Stimulated activated CD4-positive, alpha-beta T cell treated with anti-CD3 and anti-CD28 coated beads, TNF-alpha, amount 100 ng/mL, for 24 hours (primary cell): ENCODE results near the gene FBXL4.

Experiments used
- DNase-seq, 3 experiments: peaks; one replicate each; pipeline ENCODE4 v3.0.0-alpha.2; 2020; ENCODE audit warnings: low read depth in 3 of 3

Gene FBXL4

DNA sequence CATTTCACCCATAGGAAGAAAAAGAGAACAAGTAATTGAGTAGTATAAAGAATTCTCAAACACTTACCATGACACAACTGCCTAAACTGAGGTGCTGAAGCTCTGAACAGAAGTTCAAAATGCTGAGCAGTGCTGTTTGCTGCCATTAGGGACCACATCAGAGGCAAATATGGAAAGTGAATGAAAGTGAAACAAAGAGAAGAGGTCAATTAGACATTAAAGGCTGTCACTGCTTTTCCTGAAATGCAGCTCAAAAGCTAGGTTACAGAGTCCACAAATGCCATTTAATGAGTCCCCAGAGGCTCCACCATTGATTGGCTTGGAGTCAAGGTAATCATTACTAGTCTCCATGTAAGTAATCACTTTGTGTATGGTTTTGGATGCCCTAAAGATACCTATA, 67.3 kb downstream of the FBXL4 start:
- DNase-seq: no peak

GRCh38 chr6:98877250-98877649, 70.5 kb downstream of the FBXL4 start:
- DNase-seq: no peak

- DNase-seq: no peak
Observed at GRCh38 chr6:98875375-98875774, 72.4 kb downstream of the FBXL4 start.

- no peak for DNase-seq
Observed at GRCh38 chr6:98871821-98872220, 75.9 kb downstream of the FBXL4 start.

DNA sequence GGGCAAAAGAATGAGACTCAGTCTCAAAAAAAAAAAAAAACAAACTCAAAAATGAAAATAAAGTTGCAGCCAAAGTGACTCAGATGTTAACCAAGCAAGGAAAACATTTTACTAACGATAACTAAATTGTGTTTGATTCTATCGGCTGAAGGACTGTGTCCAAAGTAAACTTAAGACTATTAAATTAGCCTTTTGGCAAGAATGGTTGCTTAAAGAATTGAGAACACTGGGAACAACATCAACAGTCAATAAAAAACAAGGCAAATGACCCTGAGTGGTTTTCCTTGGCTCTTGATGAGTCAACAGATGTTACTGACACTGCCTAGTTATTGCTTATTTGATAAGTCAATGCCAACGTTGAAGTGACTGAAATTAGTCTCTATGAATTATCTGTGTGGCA, 76.7 kb downstream of the FBXL4 start:
- DNase-seq: no peak

- no peak for DNase-seq
Observed at GRCh38 chr6:98864497-98864896, 83.2 kb downstream of the FBXL4 start.

DNA sequence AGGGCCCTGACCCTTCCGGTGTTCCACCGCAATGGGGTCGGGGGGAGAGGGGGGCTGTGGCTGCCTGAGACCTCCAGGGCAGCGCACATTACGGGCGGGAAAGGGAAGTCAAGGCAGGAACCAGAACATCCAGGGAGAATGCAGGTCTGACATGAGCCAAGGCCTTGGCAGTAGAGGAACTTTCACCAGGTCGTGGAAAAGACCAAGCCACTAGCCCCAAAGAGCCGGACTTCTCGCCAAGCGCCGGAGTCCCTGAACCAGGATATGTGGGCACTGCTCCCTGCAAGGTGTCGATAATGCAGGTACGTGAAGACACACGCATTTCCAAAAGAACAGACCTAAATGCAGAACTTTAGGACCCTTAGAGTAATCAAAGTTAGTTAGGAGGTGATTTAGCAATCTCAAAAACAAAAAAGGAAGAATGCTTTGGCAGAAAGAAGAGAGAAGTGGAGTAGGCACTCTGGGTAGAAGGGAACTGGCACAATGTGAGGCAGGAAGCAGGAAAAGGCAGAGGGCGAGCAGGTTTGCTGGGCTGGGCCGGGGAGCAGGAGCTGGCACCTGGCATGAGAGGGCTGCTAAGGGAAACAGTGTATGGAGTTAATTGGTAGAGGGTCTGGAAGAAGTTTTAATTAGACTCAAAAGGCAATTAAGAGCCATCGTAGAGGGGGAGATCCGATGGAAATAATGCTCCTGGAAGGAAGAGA, 99.1 kb downstream of the FBXL4 start:
- no peak for DNase-seq

DNA sequence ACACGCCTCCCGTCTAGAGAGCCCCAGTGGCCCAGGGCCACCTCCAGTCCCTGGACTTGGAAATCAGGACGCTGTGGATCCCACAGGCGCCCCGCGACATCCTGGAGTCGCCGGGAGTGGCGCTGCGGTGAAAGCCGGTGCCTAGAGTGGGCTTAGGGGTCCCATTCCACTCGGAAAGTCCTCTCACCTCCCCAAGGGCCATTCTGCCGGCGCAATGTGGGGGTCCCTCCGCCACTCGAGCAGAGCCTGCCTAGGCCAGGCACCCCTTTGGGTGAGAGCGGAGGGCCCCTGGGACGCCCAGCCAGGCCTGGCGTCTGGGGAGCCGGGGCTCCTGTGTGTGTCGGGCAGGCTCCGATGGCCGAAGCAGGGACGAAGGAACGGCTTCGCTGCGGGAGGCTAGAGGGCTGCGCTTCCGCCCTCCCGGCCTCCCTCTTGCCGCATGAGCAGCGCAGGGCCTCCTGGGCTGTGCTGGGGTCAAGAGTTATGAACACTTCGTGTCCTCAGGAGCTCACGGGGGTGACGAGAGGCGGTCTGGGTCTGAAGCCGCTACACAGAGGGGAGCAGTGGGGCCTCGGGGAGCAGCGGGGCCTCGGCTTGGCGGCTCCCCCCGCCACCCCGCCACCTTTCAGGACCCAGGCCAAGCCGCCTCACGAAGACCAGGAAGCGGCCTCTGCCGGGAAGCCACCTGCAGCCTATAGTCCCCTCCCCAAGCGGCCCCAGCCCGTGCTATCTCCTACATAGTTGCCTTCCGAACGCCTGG, 99.8 kb downstream of the FBXL4 start:
- DNase-seq: no peak

DNA sequence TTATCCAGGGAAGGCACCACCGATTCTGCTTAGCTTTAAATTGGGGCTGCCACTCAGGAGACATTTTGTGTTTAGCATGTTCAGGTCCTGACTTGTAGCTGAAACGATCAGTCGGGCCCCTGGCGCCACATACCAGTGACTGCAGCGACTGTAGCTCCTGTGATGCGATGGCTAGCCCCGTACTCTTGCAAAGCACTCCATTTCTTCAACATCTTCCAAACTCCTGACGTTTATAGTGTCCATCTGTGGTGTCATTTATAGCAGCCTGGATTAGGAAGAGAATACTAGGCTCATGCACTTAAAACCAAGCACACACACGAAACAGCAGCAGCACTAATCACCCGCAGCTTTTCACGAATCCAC, 100.3 kb downstream of the FBXL4 start:
- no peak for DNase-seq

GRCh38 chr6:98846021-98846380, 101.7 kb downstream of the FBXL4 start:
- no peak for DNase-seq

DNA sequence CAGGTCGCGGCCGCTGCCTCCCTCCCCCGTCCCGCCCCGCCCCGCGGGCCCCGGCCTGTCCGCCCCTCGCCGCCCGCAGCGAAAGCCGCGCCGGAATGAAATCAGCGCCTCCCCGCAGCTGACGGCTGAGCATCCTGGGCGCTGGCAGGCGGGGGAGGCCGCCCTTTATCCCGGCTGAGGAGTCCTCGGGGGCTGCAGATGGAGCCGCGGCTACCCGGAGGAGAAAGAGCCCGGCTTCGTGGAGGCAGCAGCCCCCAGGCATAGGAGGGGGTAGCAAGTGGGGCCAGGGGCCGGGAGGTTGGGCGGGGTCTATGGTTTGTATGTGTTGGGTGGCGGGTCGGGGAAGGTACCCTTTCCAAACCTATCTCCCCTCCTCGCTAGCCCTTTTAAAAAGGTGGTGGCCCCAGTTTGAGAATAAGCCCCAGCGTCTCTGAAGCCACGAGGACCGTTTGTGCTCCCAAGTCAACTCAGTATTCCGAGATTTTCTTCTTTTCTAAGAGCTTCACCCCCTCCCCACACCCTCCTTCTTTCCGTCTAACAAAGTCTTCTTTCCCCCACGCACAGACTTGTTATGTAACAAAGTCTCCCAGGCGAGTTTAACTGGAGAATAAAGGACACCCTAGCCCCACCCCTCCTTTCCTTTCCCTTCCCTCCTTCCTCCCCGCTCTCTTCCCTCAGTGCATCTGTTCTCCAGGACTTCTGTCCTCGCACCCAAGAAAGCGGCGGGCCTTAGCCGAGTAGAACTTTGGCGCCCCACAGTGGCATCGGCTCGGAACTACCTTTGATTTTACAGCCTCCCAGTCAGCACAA, 102.3 kb downstream of the FBXL4 start:
- DNase-seq: peak; percentile 47 to 70 (median 48)

DNA sequence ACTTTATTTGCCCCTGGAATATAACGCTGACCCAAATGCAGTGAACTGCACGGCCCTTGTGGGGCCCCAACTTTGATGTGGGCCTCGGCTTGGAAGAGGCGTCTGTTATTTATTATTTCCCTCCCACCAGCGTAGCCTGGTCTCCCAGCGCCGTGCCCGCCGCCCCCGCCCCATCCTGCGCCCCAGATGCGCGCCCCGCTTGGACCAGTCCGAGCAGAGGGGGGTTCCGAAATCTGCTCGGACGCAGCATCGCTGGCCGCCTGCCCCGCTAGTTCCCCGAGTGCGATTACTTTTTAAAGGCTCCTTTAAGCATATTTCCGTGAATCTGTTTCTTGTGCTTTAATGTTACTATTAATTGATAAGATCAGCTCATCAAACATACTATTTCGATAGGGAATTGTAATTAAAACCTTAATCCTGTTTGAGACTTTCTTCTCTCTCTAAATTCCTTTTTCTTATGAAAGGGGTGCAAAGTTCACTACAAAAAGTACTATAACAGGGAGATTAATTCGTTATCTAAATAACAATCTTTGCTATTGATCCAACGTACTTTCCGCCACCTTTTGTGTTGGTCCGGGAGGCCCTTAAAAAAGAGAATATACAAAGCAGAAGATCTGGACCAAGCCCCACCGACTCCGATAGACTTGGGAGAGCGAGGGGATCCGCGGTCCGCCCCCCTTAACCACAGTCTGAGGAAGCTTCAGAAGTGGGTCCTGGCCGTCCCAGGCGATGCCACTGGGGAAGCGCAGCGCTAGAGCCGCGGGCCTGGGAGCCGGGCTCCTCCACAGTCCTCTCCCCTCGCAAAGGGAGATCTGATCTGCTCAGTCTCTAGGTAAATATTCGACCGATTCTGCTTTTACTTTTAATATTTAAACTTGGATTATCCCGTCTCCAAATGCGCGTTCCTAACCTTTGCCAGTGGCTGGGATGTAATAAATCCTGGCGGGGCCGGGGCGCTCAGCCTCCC, 103.2 kb downstream of the FBXL4 start:
- no peak for DNase-seq

DNA sequence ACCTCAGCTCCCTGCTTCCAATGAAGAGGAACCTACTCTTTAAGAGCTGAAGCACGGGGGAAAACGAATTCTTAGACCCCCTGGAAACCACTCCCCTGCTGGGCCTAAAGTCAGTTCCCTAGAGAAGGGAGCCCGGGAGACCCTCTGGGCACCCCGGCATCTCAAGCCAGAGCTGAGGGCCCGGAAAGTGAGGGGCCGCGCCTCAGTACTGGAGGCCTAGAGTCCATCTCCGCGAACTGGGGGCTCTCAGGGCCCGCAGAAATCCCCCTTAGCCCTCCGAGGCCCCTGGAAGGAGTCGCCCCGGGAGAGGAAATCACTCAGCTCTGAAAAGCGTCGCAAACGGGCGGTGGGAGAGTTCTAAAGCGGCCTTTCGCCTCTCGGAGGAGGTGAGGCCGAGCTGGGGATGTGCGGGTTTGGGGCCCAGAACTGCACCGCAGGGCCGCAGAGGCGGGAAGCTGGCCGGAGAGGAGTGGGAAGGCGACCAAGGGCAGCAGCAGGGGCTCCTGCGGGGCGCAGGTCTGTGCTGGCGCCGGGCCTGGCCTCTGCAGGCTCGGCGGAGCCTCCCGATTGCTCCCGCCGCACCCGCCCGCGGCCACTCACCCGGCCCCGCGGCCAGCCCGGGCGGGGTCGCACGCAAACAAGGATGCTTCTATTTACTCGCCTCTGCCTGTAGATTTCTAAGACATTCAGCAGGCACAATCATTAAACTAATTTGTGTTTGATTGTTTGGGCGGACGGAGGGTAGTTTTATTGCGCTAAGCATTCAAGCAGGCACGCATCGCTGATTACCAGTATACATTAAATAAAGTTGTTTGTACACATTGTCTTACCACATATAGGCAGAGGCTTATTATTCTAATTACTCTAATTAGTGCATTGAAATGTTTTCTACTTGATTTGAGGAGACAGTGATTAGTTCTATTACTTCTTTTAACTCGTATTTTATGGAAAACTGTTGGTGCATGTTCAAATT, 104.2 kb downstream of the FBXL4 start:
- DNase-seq: no peak

- DNase-seq: no peak
Observed at GRCh38 chr6:98842342-98843180, 105.2 kb downstream of the FBXL4 start.

DNA sequence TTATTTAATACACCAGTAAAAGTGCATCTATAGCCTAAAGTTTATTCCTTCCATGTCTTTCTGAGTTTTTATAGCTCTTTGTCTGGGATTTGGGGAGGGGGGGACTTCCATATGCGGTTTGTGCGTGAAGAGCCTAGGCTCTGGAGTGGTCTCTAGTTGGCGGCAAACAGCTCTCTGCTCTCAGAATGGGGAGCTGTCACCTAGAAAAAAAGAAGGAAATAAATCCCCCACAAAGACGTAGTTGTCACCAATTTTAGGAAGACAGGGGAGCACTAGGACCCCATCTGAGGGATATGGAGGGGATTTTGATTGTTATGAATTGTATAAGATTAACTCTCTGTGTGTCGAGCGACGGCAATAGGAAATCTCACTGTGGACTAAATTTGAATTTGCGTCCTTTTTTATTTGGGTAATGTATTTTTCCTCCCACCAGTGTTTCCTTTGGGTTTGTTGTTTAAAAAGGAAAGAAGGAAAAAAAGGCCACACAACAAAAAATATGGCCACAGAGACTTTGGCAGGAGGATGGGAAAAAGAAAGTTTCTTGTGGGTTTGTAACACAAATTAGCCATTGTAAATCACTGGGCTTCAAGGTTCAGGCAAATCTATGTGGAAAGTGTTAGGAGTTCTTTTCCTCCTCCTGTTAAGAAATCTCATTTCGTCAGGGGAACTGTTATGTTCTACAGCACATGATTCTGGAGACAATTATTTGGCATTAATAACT, 106.0 kb downstream of the FBXL4 start:
- DNase-seq: no peak

DNA sequence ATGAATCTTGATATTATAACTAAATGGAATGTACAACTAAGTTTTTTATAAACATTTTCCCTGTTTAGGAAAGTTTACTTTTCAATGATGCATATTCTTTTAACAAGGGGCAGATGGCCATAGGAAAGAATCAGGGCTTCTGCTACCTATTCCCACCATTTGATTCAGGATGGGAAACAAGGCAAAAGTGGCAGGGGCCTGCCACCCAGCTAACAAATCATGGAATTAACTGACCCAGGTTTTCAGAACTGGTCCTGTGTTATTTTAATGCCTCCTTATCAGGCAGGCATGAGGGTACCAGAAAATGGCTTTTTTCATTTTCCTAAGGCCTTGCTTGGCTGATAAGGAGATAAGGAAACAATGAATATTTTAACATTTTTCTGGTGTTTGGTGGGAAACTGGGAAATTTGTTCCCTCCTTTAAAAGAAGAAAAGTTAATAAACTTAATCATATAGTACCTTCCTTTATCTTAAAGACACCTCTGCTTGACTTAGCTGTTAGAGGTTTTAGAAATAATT, 106.7 kb downstream of the FBXL4 start:
- no peak for DNase-seq

- no peak for DNase-seq
Observed at GRCh38 chr6:98840385-98840784, 107.4 kb downstream of the FBXL4 start.

DNA sequence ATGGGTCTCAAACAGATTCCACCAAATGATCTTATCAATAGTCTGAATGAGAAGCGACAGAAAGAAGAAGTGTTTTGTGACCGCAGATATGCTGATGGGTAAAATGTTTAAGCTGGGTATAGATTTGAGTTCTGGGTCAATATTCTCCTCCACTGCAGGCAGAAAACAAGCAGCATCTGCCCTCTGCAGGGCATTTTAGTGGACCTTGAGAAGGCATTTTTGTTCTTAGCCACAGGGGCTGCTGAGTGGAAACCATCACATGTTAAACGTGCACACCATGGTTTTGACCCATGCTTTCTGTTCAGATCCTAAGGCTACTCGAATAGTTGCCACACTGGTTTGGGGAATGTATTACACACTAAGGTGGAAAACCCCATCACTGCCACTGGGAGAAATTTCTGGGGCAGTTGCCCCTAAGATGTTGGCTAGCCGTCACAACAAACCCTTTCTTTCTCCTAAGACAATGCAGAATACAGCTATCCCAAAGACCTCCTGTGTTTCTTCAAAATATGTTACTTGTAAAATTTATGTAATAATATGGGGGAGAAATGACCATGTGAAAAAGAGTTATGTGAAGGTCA, 107.9 kb downstream of the FBXL4 start:
- no peak for DNase-seq
